Esophagus squamous epithelium (tissue), 5 donors: ENCODE measurements around the gene MEDAG. TPM values are rescaled to one million over a fixed set of nuclear protein-coding genes. Genes with fewer than 3 reads are reported as not detected.

Experiments used
- DNase-seq: peaks from one replicate; lab custom pipeline; 2025; lab: John Stamatoyannopoulos, UW
- H3K27ac ChIP-seq, 4 donors: fragments of 200-600 bp; sonication (generic); one replicate each; pipeline ENCODE4 v1.5.1; 2016 to 2019; ENCODE audit warnings: mild to moderate bottlenecking in 1 of 4
- H3K27me3 ChIP-seq, 4 donors: fragments of 200-600 bp; sonication (generic); 1 replicate in 3 of 4; 2 replicates in 1 of 4; pipeline versions ENCODE4 v1.5.1 to v1.6.0; 2017 to 2021; ENCODE audit warnings: antibody characterized with exemption in 1 of 4
- H3K36me3 ChIP-seq, 3 donors: fragments of 200-600 bp; sonication (generic); one replicate each; pipeline ENCODE4 v1.5.1; 2016 to 2019
- H3K4me1 ChIP-seq, 3 donors: fragments of 200-600 bp; sonication (generic); one replicate each; pipeline ENCODE4 v1.5.1; 2017 to 2019
- H3K4me3 ChIP-seq, 4 donors: fragments of 200-600 bp; sonication (generic); 1 replicate in 3 of 4; 2 replicates in 1 of 4; pipeline ENCODE4 v1.5.1; 2016 to 2019; ENCODE audit warnings: mild to moderate bottlenecking in 2 of 4, moderate library complexity in 1 of 4
- H3K9me3 ChIP-seq, 3 donors: fragments of 200-600 bp; sonication (generic); one replicate each; pipeline ENCODE4 v1.5.1; 2016 to 2019
- POLR2A ChIP-seq, 4 donors: fragments of 450-650 bp; IDR thresholded peaks; one replicate each; pipeline ENCODE4 v1.6.1; 2017; ENCODE audit warnings: antibody characterized with exemption in 4 of 4, mild to moderate bottlenecking in 4 of 4, moderate library complexity in 3 of 4
- WGBS, 2 donors: methylation state at CpG; one replicate each; pipeline ENCODE4 v1.1.5; 2018; 5-methylcytosine and 5-hydroxymethylcytosine counted together
- intact Hi-C: fragments of 100-400 bp; cut with DNase I; formaldehyde crosslinking; loops from one replicate; pipeline ENCODE4 v1.15.0; 2022
- total RNA-seq, 4 donors: library from RNA; depleted of rRNA; stranded (reverse); fragments of >200 nt; gene quantifications; one replicate each; pipeline ENCODE4 v1.1.0, GENCODE V29; 2016
- TF ChIP-seq, protein P1 (sequence below), 6 experiments: fragments of 450-650 bp in 4 of 6; fragments of 200-600 bp in 2 of 6; sonication (generic) in 2 of 6; IDR thresholded peaks; one replicate each; pipeline ENCODE4 v1.5.1; 2016 to 2019; ENCODE audit warnings: antibody characterized with exemption in 6 of 6, mild to moderate bottlenecking in 4 of 6, moderate library complexity in 4 of 6
- donor health status: DM: yes; HTN: yes; CAD: no.

MEDAG gene
- total RNA-seq, 4 donors from 2014 or later, result 1.1 to 11.3 (median 6.3) TPM

DNA sequence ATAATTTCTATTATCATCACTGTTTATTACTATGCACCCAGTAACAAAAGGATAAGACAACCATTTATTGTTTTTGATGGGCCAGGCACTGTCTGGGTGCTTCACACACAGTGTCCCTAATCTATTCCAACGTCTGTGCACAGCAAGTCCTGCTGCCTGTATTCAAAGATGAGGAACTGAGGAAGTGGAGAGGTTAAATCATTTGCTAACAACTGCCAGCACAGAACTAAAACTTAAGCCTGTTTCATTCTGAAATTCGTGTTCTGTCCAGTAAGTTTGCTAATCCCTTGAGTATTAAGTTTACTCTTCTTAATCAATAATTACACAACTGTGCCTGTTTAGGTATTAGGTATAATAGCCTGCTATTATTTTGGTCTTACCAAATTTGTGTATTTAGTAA is 68.3 kb downstream of the MEDAG start:
- intact Hi-C loops, result no loop called here
- TF ChIP-seq, protein P1, sequence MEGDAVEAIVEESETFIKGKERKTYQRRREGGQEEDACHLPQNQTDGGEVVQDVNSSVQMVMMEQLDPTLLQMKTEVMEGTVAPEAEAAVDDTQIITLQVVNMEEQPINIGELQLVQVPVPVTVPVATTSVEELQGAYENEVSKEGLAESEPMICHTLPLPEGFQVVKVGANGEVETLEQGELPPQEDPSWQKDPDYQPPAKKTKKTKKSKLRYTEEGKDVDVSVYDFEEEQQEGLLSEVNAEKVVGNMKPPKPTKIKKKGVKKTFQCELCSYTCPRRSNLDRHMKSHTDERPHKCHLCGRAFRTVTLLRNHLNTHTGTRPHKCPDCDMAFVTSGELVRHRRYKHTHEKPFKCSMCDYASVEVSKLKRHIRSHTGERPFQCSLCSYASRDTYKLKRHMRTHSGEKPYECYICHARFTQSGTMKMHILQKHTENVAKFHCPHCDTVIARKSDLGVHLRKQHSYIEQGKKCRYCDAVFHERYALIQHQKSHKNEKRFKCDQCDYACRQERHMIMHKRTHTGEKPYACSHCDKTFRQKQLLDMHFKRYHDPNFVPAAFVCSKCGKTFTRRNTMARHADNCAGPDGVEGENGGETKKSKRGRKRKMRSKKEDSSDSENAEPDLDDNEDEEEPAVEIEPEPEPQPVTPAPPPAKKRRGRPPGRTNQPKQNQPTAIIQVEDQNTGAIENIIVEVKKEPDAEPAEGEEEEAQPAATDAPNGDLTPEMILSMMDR (IDR thresholded peaks at IDR 0.05), result no peak
- TF ChIP-seq POLR2A (IDR thresholded peaks at IDR 0.05), result no peak
- H3K27ac ChIP-seq, result no peak overlapping the region
- WGBS, 2 donors, result 17 to 21% methylated on average over 2 of the region's 2 CpGs
- peaks cover 0 to 40% (median 11%) of the 10 kb centered on the region in 3 donors for H3K4me1 ChIP-seq
- DNase-seq, result no peak
- H3K4me3 ChIP-seq, result no peak overlapping the region
- no peaks in the 10 kb centered on the region for H3K9me3 ChIP-seq
- H3K27me3 ChIP-seq, result no peaks in the 10 kb centered on the region
- H3K36me3 ChIP-seq, result no peaks in the 10 kb centered on the region

Other genes starting within 250 kb of the MEDAG start
- gene ALOX5AP, start 170.7 kb upstream of the MEDAG start, total RNA-seq, result 10 to 100 TPM in 2 of 4 donors, 1 to 10 TPM in 2; 4.7 to 21.5 (median 12.7) TPM
- not detected for gene TEX26, start 26.4 kb downstream of the MEDAG start, total RNA-seq